GM18909 (cell line): ENCODE data around the gene BMAL1.

Source experiments
- ATAC-seq: cut with Tn5 transposase; IDR thresholded peaks from one replicate; pipeline ENCODE4 v1.9.1; 2021; ENCODE audit warnings: mild to moderate bottlenecking; ENCODE audit not compliant: unreplicated experiment, poor library complexity

The BMAL1 gene

GRCh38 chr11:13289081-13289480 is 11.5 kb downstream of the BMAL1 start:
- ATAC-seq, result no peak

GRCh38 chr11:13290221-13290980 is 12.8 kb downstream of the BMAL1 start:
- no peak for ATAC-seq

- no peak for ATAC-seq
These were observed 13.8 kb downstream of the BMAL1 start for GRCh38 chr11:13291361-13291760.

GRCh38 chr11:13291800-13292199 is 14.2 kb downstream of the BMAL1 start:
- no peak for ATAC-seq

- ATAC-seq, result no peak
These were observed 15.4 kb downstream of the BMAL1 start for GRCh38 chr11:13292970-13293369.

- no peak for ATAC-seq
These were observed 16.6 kb downstream of the BMAL1 start for GRCh38 chr11:13294178-13294577.

GRCh38 chr11:13294771-13295579 is 17.4 kb downstream of the BMAL1 start:
- no peak for ATAC-seq

GRCh38 chr11:13297308-13297916 is 19.8 kb downstream of the BMAL1 start:
- ATAC-seq, result no peak

GRCh38 chr11:13297917-13298356 is 20.3 kb downstream of the BMAL1 start:
- ATAC-seq, result no peak

GRCh38 chr11:13298765-13299164 is 21.2 kb downstream of the BMAL1 start:
- ATAC-seq, result no peak

- no peak for ATAC-seq
These were observed 23.9 kb downstream of the BMAL1 start for GRCh38 chr11:13301522-13301921.

GRCh38 chr11:13302420-13302958 is 24.9 kb downstream of the BMAL1 start:
- ATAC-seq, result no peak

GRCh38 chr11:13303668-13304649 is 26.4 kb downstream of the BMAL1 start:
- no peak for ATAC-seq

GRCh38 chr11:13304655-13305335 is 27.2 kb downstream of the BMAL1 start:
- no peak for ATAC-seq

- no peak for ATAC-seq
These were observed 31.1 kb downstream of the BMAL1 start for GRCh38 chr11:13308704-13309103.

GRCh38 chr11:13309156-13309555 is 31.6 kb downstream of the BMAL1 start:
- no peak for ATAC-seq

GRCh38 chr11:13310443-13310842 is 32.9 kb downstream of the BMAL1 start:
- ATAC-seq, result no peak

GRCh38 chr11:13311570-13311969 is 34.0 kb downstream of the BMAL1 start:
- ATAC-seq, result no peak
